Left ventricle myocardium inferior (tissue), 1 donor: ENCODE results near the gene SRP14. TPM values are rescaled to one million over a fixed set of nuclear protein-coding genes. Genes with fewer than 3 reads are reported as not detected.
"Not testable (repeated sequence)": the region's sequence is repeated elsewhere in the genome, so short reads cannot be mapped to it uniquely, and the experiment has no call there.

ENCODE experiments used
- DNase-seq: peaks from one replicate; pipeline ENCODE4 v3.0.0-alpha.2; 2020
- H3K27ac ChIP-seq: fragments of 200-600 bp; replicated peaks from 2 replicates; pipeline ENCODE4 v1.8.0; 2021
- H3K27me3 ChIP-seq: fragments of 200-600 bp; 2 replicates; pipeline ENCODE4 v1.8.0; 2021; ENCODE audit warnings: low read depth
- H3K36me3 ChIP-seq: fragments of 200-600 bp; 2 replicates; pipeline ENCODE4 v1.8.0; 2021
- H3K4me1 ChIP-seq: fragments of 200-600 bp; 2 replicates; pipeline ENCODE4 v1.8.0; 2021
- H3K4me3 ChIP-seq: fragments of 200-600 bp; 2 replicates; pipeline ENCODE4 v1.8.0; 2021; ENCODE audit warnings: mild to moderate bottlenecking, moderate library complexity
- H3K9me3 ChIP-seq: fragments of 200-600 bp; replicated peaks from 2 replicates; pipeline ENCODE4 v1.8.0; 2021
- CTCF ChIP-seq: fragments of 200-600 bp; IDR thresholded peaks from 2 replicates; pipeline ENCODE4 v1.8.0; 2021; ENCODE audit warnings: antibody characterized with exemption, mild to moderate bottlenecking, borderline replicate concordance
- intact Hi-C: fragments of 100-400 bp; cut with micrococcal nuclease; formaldehyde crosslinking; loops from one replicate; pipeline ENCODE4 v1.11.0; 2022
- total RNA-seq: library from RNA; stranded (reverse); fragmentation: NEBNext Ultra II Directional; extraction: Animal tissue kit (Norgen Biotek cat#: 25700); gene quantifications from one replicate; pipeline ENCODE4 v1.2.1, GENCODE V29; 2021
- donor health status: DM: no; HTN: yes; CAD: no; lungs with severe emphysema.

SRP14 gene
- total RNA-seq, 1 donor from 2014 or later: 240 TPM

GRCh38 chr15:40038275-40038637, 725 bp downstream of the SRP14 start:
- no peak for TF ChIP-seq CTCF
- Histone ChIP-seq H3K27me3 (no peaks in the 10 kb centered on the region), H3K4me3 (peak overlapping the region; percentile 88), H3K27ac (peak overlapping the region; percentile 92), H3K36me3 (peaks cover 41% of the 10 kb centered on the region), H3K9me3 (no peaks in the 10 kb centered on the region), H3K4me1 (peaks cover 63% of the 10 kb centered on the region)
- DNase-seq: no peak
- intact Hi-C loops: no loop called here

- peak overlapping the region; percentile 92 for H3K27ac ChIP-seq
- TF ChIP-seq CTCF: no peak
These were observed 1.3 kb downstream of the SRP14 start for GRCh38 chr15:40037721-40038120.

GRCh38 chr15:40035182-40035581, 3.8 kb downstream of the SRP14 start:
- peaks cover 84% of the 10 kb centered on the region for H3K4me1 ChIP-seq
- H3K4me3 ChIP-seq, H3K9me3 ChIP-seq, DNase-seq, intact Hi-C loops, H3K27me3 ChIP-seq: not testable (repeated sequence)
- H3K27ac ChIP-seq: peak overlapping the region; percentile 85
- peaks cover 64% of the 10 kb centered on the region for H3K36me3 ChIP-seq

More at GRCh38 chr15:40037721-40038120, 1.3 kb downstream of the SRP14 start:
- Histone ChIP-seq H3K4me3 (peak overlapping the region; percentile 88), H3K4me1 (peaks cover 68% of the 10 kb centered on the region), H3K9me3 (no peaks in the 10 kb centered on the region), H3K36me3 (peaks cover 47% of the 10 kb centered on the region), H3K27me3 (no peaks in the 10 kb centered on the region)
- no peak for DNase-seq
- intact Hi-C loops: no loop called here

GRCh38 chr15:40034186-40034946, 4.6 kb downstream of the SRP14 start:
- Histone ChIP-seq H3K27ac (peak overlapping the region; percentile 85), H3K4me3 (no peak overlapping the region), H3K27me3 (no peaks in the 10 kb centered on the region), H3K9me3 (no peaks in the 10 kb centered on the region), H3K4me1 (peaks cover 84% of the 10 kb centered on the region), H3K36me3 (peaks cover 71% of the 10 kb centered on the region)
- DNase-seq: no peak
- intact Hi-C loops: no loop called here
- no peak for TF ChIP-seq CTCF

- Histone ChIP-seq H3K36me3 (peaks cover 78% of the 10 kb centered on the region), H3K27ac (peak overlapping the region; percentile 85), H3K27me3 (no peaks in the 10 kb centered on the region), H3K4me3 (no peak overlapping the region), H3K4me1 (peaks cover 69% of the 10 kb centered on the region), H3K9me3 (no peaks in the 10 kb centered on the region)
- no peak for TF ChIP-seq CTCF
- intact Hi-C loops: no loop called here
- DNase-seq: no peak
These were observed 6.7 kb downstream of the SRP14 start for GRCh38 chr15:40032125-40032839.

GRCh38 chr15:40031300-40031699, 7.7 kb downstream of the SRP14 start:
- Histone ChIP-seq H3K9me3 (no peaks in the 10 kb centered on the region), H3K36me3 (peaks cover 77% of the 10 kb centered on the region), H3K27me3 (no peaks in the 10 kb centered on the region), H3K4me3 (no peak overlapping the region), H3K4me1 (peaks cover 59% of the 10 kb centered on the region), H3K27ac (peak overlapping the region; percentile 85)
- TF ChIP-seq CTCF: no peak
- intact Hi-C loops: no loop called here
- no peak for DNase-seq
